Activated naive CD4-positive, alpha-beta T cell treated with anti-CD3 and anti-CD28 coated beads, Interleukin-2, amount 10 ng/mL, durations not matched to agents 7 days and 5 days (primary cell): Measurements from ENCODE around the gene SMARCA4.

ENCODE experiments used
- CTCF ChIA-PET: fragments of 350-600 bp; sonication (Branson Sonifier 250); formaldehyde crosslinking; loops from one replicate; lab custom pipeline; 2021; ENCODE audit warnings: antibody characterized with exemption; lab: Charles Lee
- DNase-seq: peaks from one replicate; pipeline ENCODE4 v3.0.0-alpha.2; 2020
- H3K27ac Mint-ChIP-seq: one replicate; pipeline ENCODE4 v1.8.0; 2021; ENCODE audit warnings: mild to moderate bottlenecking, moderate library complexity, mixed read lengths
- H3K27me3 Mint-ChIP-seq: one replicate; pipeline ENCODE4 v1.8.0; 2021; ENCODE audit warnings: mild to moderate bottlenecking, mixed read lengths
- H3K36me3 Mint-ChIP-seq: one replicate; pipeline ENCODE4 v1.8.0; 2021; ENCODE audit warnings: mixed read lengths
- H3K4me1 Mint-ChIP-seq: one replicate; pipeline ENCODE4 v1.8.0; 2021; ENCODE audit warnings: mixed read lengths
- H3K4me3 Mint-ChIP-seq: one replicate; pipeline ENCODE4 v1.8.0; 2021; ENCODE audit warnings: mild to moderate bottlenecking, moderate library complexity, mixed read lengths
- H3K9me3 Mint-ChIP-seq: one replicate; pipeline ENCODE4 v1.8.0; 2021; ENCODE audit warnings: mixed read lengths

Gene SMARCA4

GRCh38 chr19:11019824-11020223 is 59.0 kb downstream of the SMARCA4 start:
- no peak for DNase-seq
- H3K36me3 Mint-ChIP-seq: peaks cover 43% of the 10 kb centered on the region

GRCh38 chr19:11020423-11020822 is 59.6 kb downstream of the SMARCA4 start:
- Mint-ChIP-seq H3K9me3 (no peaks in the 10 kb centered on the region), H3K27me3 (no peaks in the 10 kb centered on the region), H3K27ac (no peak overlapping the region), H3K4me3 (no peak overlapping the region), H3K4me1 (no peaks in the 10 kb centered on the region), H3K36me3 (peaks cover 42% of the 10 kb centered on the region)
- DNase-seq: no peak
- CTCF ChIA-PET: interaction anchor here (0.6 to 1.0 kb wide), 3 partner anchors 17 to 82 kb away, joined by 3 to 4 read pairs (median 3); no protein-coding TSS in a partner anchor

More at GRCh38 chr19:11019824-11020223, 59.0 kb downstream of the SMARCA4 start:
- no peak overlapping the region for H3K27ac Mint-ChIP-seq
- H3K4me1 Mint-ChIP-seq: no peaks in the 10 kb centered on the region
- H3K27me3 Mint-ChIP-seq: no peaks in the 10 kb centered on the region
- CTCF ChIA-PET: no interaction called here
- no peak overlapping the region for H3K4me3 Mint-ChIP-seq
- no peaks in the 10 kb centered on the region for H3K9me3 Mint-ChIP-seq

- no peaks in the 10 kb centered on the region for H3K4me1 Mint-ChIP-seq
- peaks cover 45% of the 10 kb centered on the region for H3K36me3 Mint-ChIP-seq
- H3K9me3 Mint-ChIP-seq: no peaks in the 10 kb centered on the region
- no peak overlapping the region for H3K27ac Mint-ChIP-seq
- CTCF ChIA-PET: interaction anchor here (0.6 to 1.0 kb wide), 3 partner anchors 18 to 83 kb away, joined by 3 to 4 read pairs (median 3); no protein-coding TSS in a partner anchor
- no peaks in the 10 kb centered on the region for H3K27me3 Mint-ChIP-seq
- H3K4me3 Mint-ChIP-seq: no peak overlapping the region
- DNase-seq: no peak
These were observed 60.3 kb downstream of the SMARCA4 start for GRCh38 chr19:11020982-11021759.

- peaks cover 43% of the 10 kb centered on the region for H3K36me3 Mint-ChIP-seq
- no peaks in the 10 kb centered on the region for H3K27me3 Mint-ChIP-seq
- CTCF ChIA-PET: interaction anchor here (0.9 kb wide), 1 partner anchor 80 kb away, joined by 3 read pairs; no protein-coding TSS in a partner anchor
- H3K27ac Mint-ChIP-seq: no peak overlapping the region
- no peak for DNase-seq
- H3K9me3 Mint-ChIP-seq: no peaks in the 10 kb centered on the region
- H3K4me1 Mint-ChIP-seq: no peaks in the 10 kb centered on the region
- no peak overlapping the region for H3K4me3 Mint-ChIP-seq
These were observed 60.9 kb downstream of the SMARCA4 start for GRCh38 chr19:11021760-11022144.

- H3K4me3 Mint-ChIP-seq: no peak overlapping the region
- DNase-seq: no peak
- no peaks in the 10 kb centered on the region for H3K27me3 Mint-ChIP-seq
- no peak overlapping the region for H3K27ac Mint-ChIP-seq
- no peaks in the 10 kb centered on the region for H3K9me3 Mint-ChIP-seq
- H3K4me1 Mint-ChIP-seq: no peaks in the 10 kb centered on the region
- CTCF ChIA-PET: no interaction called here
- peaks cover 50% of the 10 kb centered on the region for H3K36me3 Mint-ChIP-seq
These were observed 62.2 kb downstream of the SMARCA4 start for GRCh38 chr19:11023016-11023415.

- CTCF ChIA-PET: no interaction called here
- Mint-ChIP-seq H3K4me3 (no peak overlapping the region), H3K27ac (no peak overlapping the region), H3K27me3 (no peaks in the 10 kb centered on the region), H3K36me3 (peaks cover 48% of the 10 kb centered on the region), H3K4me1 (no peaks in the 10 kb centered on the region), H3K9me3 (no peaks in the 10 kb centered on the region)
- no peak for DNase-seq
These were observed 62.9 kb downstream of the SMARCA4 start for GRCh38 chr19:11023710-11024109.

GRCh38 chr19:11024259-11024658 is 63.4 kb downstream of the SMARCA4 start:
- no peaks in the 10 kb centered on the region for H3K27me3 Mint-ChIP-seq
- no peak for DNase-seq
- CTCF ChIA-PET: no interaction called here
- H3K4me3 Mint-ChIP-seq: no peak overlapping the region
- peaks cover 45% of the 10 kb centered on the region for H3K36me3 Mint-ChIP-seq
- no peak overlapping the region for H3K27ac Mint-ChIP-seq
- no peaks in the 10 kb centered on the region for H3K4me1 Mint-ChIP-seq
- H3K9me3 Mint-ChIP-seq: no peaks in the 10 kb centered on the region

- Mint-ChIP-seq H3K9me3 (no peaks in the 10 kb centered on the region), H3K4me1 (no peaks in the 10 kb centered on the region), H3K4me3 (no peak overlapping the region), H3K27me3 (no peaks in the 10 kb centered on the region), H3K36me3 (peaks cover 44% of the 10 kb centered on the region), H3K27ac (no peak overlapping the region)
- CTCF ChIA-PET: no interaction called here
- DNase-seq: no peak
These were observed 64.2 kb downstream of the SMARCA4 start for GRCh38 chr19:11025006-11025405.

- Mint-ChIP-seq H3K9me3 (no peaks in the 10 kb centered on the region), H3K36me3 (peaks cover 46% of the 10 kb centered on the region), H3K4me1 (no peaks in the 10 kb centered on the region), H3K27me3 (no peaks in the 10 kb centered on the region), H3K27ac (peak overlapping the region; percentile 37), H3K4me3 (no peak overlapping the region)
- CTCF ChIA-PET: no interaction called here
- no peak for DNase-seq
These were observed 64.6 kb downstream of the SMARCA4 start for GRCh38 chr19:11025445-11025844.

- no peak for DNase-seq
- H3K4me3 Mint-ChIP-seq: no peak overlapping the region
- no peaks in the 10 kb centered on the region for H3K9me3 Mint-ChIP-seq
- no peaks in the 10 kb centered on the region for H3K4me1 Mint-ChIP-seq
- CTCF ChIA-PET: no interaction called here
- no peaks in the 10 kb centered on the region for H3K27me3 Mint-ChIP-seq
- peaks cover 42% of the 10 kb centered on the region for H3K36me3 Mint-ChIP-seq
- H3K27ac Mint-ChIP-seq: peak overlapping the region; percentile 37
These were observed 65.2 kb downstream of the SMARCA4 start for GRCh38 chr19:11025997-11026396.

- no peak overlapping the region for H3K27ac Mint-ChIP-seq
- peaks cover 41% of the 10 kb centered on the region for H3K36me3 Mint-ChIP-seq
- no peak overlapping the region for H3K4me3 Mint-ChIP-seq
- H3K9me3 Mint-ChIP-seq: no peaks in the 10 kb centered on the region
- no peaks in the 10 kb centered on the region for H3K4me1 Mint-ChIP-seq
- no peaks in the 10 kb centered on the region for H3K27me3 Mint-ChIP-seq
- CTCF ChIA-PET: interaction anchor here (0.8 to 0.9 kb wide), 2 partner anchors 8 to 9 kb away, joined by 3 read pairs; no protein-coding TSS in a partner anchor
- DNase-seq: no peak
These were observed 66.6 kb downstream of the SMARCA4 start for GRCh38 chr19:11027381-11027780.

- Mint-ChIP-seq H3K4me3 (no peak overlapping the region), H3K27ac (no peak overlapping the region), H3K4me1 (no peaks in the 10 kb centered on the region), H3K27me3 (no peaks in the 10 kb centered on the region), H3K36me3 (peaks cover 40% of the 10 kb centered on the region), H3K9me3 (no peaks in the 10 kb centered on the region)
- DNase-seq: no peak
- CTCF ChIA-PET: interaction anchor here (0.9 kb wide), 1 partner anchor 8 kb away, joined by 3 read pairs; no protein-coding TSS in a partner anchor
These were observed 67.3 kb downstream of the SMARCA4 start for GRCh38 chr19:11028146-11028545.

GRCh38 chr19:11031421-11032070 is 70.7 kb downstream of the SMARCA4 start:
- Mint-ChIP-seq H3K9me3 (no peaks in the 10 kb centered on the region), H3K4me1 (peaks cover 12% of the 10 kb centered on the region), H3K27me3 (no peaks in the 10 kb centered on the region), H3K36me3 (peaks cover 54% of the 10 kb centered on the region), H3K27ac (no peak overlapping the region), H3K4me3 (no peak overlapping the region)
- DNase-seq: no peak
- CTCF ChIA-PET: interaction anchor here (0.6 to 1.3 kb wide), 2 partner anchors 13 to 95 kb away, joined by 3 read pairs; no protein-coding TSS in a partner anchor

- Mint-ChIP-seq H3K4me3 (no peak overlapping the region), H3K27me3 (no peaks in the 10 kb centered on the region), H3K9me3 (no peaks in the 10 kb centered on the region), H3K27ac (no peak overlapping the region), H3K4me1 (peaks cover 14% of the 10 kb centered on the region), H3K36me3 (peaks cover 57% of the 10 kb centered on the region)
- DNase-seq: no peak
- CTCF ChIA-PET: no interaction called here
These were observed 72.4 kb downstream of the SMARCA4 start for GRCh38 chr19:11033251-11033650.
